ENCODE measurements around the gene CTNND2.

GRCh38 chr5:11642438-11642837 lies 261.8 kb downstream of the CTNND2 start:
- TF ChIP-seq CTCF (IDR thresholded peaks at IDR 0.05) (no peak), POLR2A (IDR thresholded peaks at IDR 0.05) (no peak)

All from thyroid gland (tissue), 4 donors.